Immature natural killer cell (primary cell): Measurements from ENCODE around the gene CACNA2D3. TPM values are rescaled to one million over a fixed set of nuclear protein-coding genes. Genes with fewer than 3 reads are reported as not detected.

Experiments
- DNase-seq, 3 donors: peaks; one replicate each; pipeline ENCODE4 v3.0.0; 2022; ENCODE audit warnings: mixed read lengths in 1 of 3
- H3K27ac Mint-ChIP-seq, 6 donors: one replicate each; pipeline ENCODE4 v1.8.0; 2020; ENCODE audit warnings: mixed read lengths in 6 of 6, mild to moderate bottlenecking in 5 of 6, inconsistent platforms in 4 of 6, moderate library complexity in 3 of 6
- H3K27me3 Mint-ChIP-seq, 3 donors: one replicate each; pipeline ENCODE4 v1.8.0; 2020 to 2021; ENCODE audit warnings: low read depth in 3 of 3, mild to moderate bottlenecking in 3 of 3, mixed read lengths in 3 of 3, moderate library complexity in 3 of 3, inconsistent platforms in 1 of 3
- H3K36me3 Mint-ChIP-seq, 3 donors: one replicate each; pipeline ENCODE4 v1.8.0; 2020; ENCODE audit warnings: mixed read lengths in 3 of 3, inconsistent platforms in 2 of 3, mild to moderate bottlenecking in 2 of 3
- H3K4me1 Mint-ChIP-seq, 2 donors: one replicate each; pipeline ENCODE4 v1.8.0; 2020; ENCODE audit warnings: inconsistent platforms in 2 of 2, mild to moderate bottlenecking in 2 of 2, mixed read lengths in 2 of 2, moderate library complexity in 1 of 2
- H3K4me3 Mint-ChIP-seq, 5 donors: one replicate each; pipeline ENCODE4 v1.8.0; 2020; ENCODE audit warnings: mild to moderate bottlenecking in 5 of 5, mixed read lengths in 5 of 5, inconsistent platforms in 3 of 5, moderate library complexity in 3 of 5
- H3K9me3 Mint-ChIP-seq, 6 donors: one replicate each; pipeline ENCODE4 v1.8.0; 2020; ENCODE audit warnings: mild to moderate bottlenecking in 6 of 6, mixed read lengths in 6 of 6, inconsistent platforms in 4 of 6, moderate library complexity in 3 of 6
- polyA plus RNA-seq, 3 donors: library from polyadenylated mRNA; unstranded; fragments of 300-500 nt; fragmentation: Illumina TruSeq; gene quantifications; one replicate each; pipeline ENCODE4 v1.2.3, GENCODE V29; 2021

The CACNA2D3 gene
- polyA plus RNA-seq, 3 donors from 2014 or later, result 0.39 to 4.6 (median 0.77) TPM

GRCh38 chr3:54137311-54137710 lies 15.0 kb downstream of the CACNA2D3 start:
- Mint-ChIP-seq H3K36me3 (no peaks in the 10 kb centered on the region), H3K4me3 (no peak overlapping the region), H3K9me3 (no peaks in the 10 kb centered on the region), H3K27me3 (peaks cover 0 to 3% (median 2%) of the 10 kb centered on the region in 3 donors), H3K4me1 (no peaks in the 10 kb centered on the region), H3K27ac (no peak overlapping the region)
- DNase-seq, result no peak

- H3K27ac Mint-ChIP-seq, result no peak overlapping the region
- H3K27me3 Mint-ChIP-seq, result peaks cover 0 to 3% (median 2%) of the 10 kb centered on the region in 3 donors
- H3K4me3 Mint-ChIP-seq, result no peak overlapping the region
- no peaks in the 10 kb centered on the region for H3K36me3 Mint-ChIP-seq
- H3K4me1 Mint-ChIP-seq, result no peaks in the 10 kb centered on the region
- no peaks in the 10 kb centered on the region for H3K9me3 Mint-ChIP-seq
- no peak for DNase-seq
These were observed 16.7 kb downstream of the CACNA2D3 start for GRCh38 chr3:54138937-54139547.

- DNase-seq, result no peak
- no peaks in the 10 kb centered on the region for H3K36me3 Mint-ChIP-seq
- no peak overlapping the region for H3K27ac Mint-ChIP-seq
- no peaks in the 10 kb centered on the region for H3K4me1 Mint-ChIP-seq
- H3K27me3 Mint-ChIP-seq, result peaks cover 0 to 3% (median 2%) of the 10 kb centered on the region in 3 donors
- H3K4me3 Mint-ChIP-seq, result no peak overlapping the region
- no peaks in the 10 kb centered on the region for H3K9me3 Mint-ChIP-seq
These were observed 17.3 kb downstream of the CACNA2D3 start for GRCh38 chr3:54139630-54140029.

- H3K27me3 Mint-ChIP-seq, result peaks cover 2 to 4% (median 3%) of the 10 kb centered on the region in 3 donors
These were observed 21.9 kb downstream of the CACNA2D3 start for GRCh38 chr3:54144284-54144683.

GRCh38 chr3:54146506-54147239 lies 24.3 kb downstream of the CACNA2D3 start:
- no peaks in the 10 kb centered on the region for H3K4me1 Mint-ChIP-seq
- no peak for DNase-seq
- no peaks in the 10 kb centered on the region for H3K9me3 Mint-ChIP-seq
- H3K27ac Mint-ChIP-seq, result no peak overlapping the region
- H3K4me3 Mint-ChIP-seq, result no peak overlapping the region
- peaks cover 0 to 3% (median 2%) of the 10 kb centered on the region in 3 donors for H3K27me3 Mint-ChIP-seq
- H3K36me3 Mint-ChIP-seq, result no peaks in the 10 kb centered on the region

More at GRCh38 chr3:54144284-54144683, 21.9 kb downstream of the CACNA2D3 start:
- Mint-ChIP-seq H3K4me1 (no peaks in the 10 kb centered on the region), H3K4me3 (no peak overlapping the region), H3K27ac (no peak overlapping the region), H3K9me3 (no peaks in the 10 kb centered on the region), H3K36me3 (no peaks in the 10 kb centered on the region)
- no peak for DNase-seq

GRCh38 chr3:54150864-54151467 lies 28.6 kb downstream of the CACNA2D3 start:
- no peak for DNase-seq
- no peaks in the 10 kb centered on the region for H3K9me3 Mint-ChIP-seq
- H3K36me3 Mint-ChIP-seq, result no peaks in the 10 kb centered on the region
- H3K27ac Mint-ChIP-seq, result no peak overlapping the region
- no peak overlapping the region for H3K4me3 Mint-ChIP-seq
- no peaks in the 10 kb centered on the region for H3K4me1 Mint-ChIP-seq
- H3K27me3 Mint-ChIP-seq, result peaks cover 2 to 3% (median 2%) of the 10 kb centered on the region in 3 donors

GRCh38 chr3:54153477-54153876 lies 31.1 kb downstream of the CACNA2D3 start:
- H3K9me3 Mint-ChIP-seq, result no peaks in the 10 kb centered on the region
- no peak overlapping the region for H3K27ac Mint-ChIP-seq
- DNase-seq, result no peak
- no peaks in the 10 kb centered on the region for H3K4me1 Mint-ChIP-seq
- no peak overlapping the region for H3K4me3 Mint-ChIP-seq
- H3K27me3 Mint-ChIP-seq, result peaks cover under 1 to 2% (median 2%) of the 10 kb centered on the region in 3 donors
- H3K36me3 Mint-ChIP-seq, result no peaks in the 10 kb centered on the region

GRCh38 chr3:54157860-54158259 lies 35.5 kb downstream of the CACNA2D3 start:
- H3K36me3 Mint-ChIP-seq, result no peaks in the 10 kb centered on the region

GRCh38 chr3:54159917-54160316 lies 37.6 kb downstream of the CACNA2D3 start:
- Mint-ChIP-seq H3K4me1 (no peaks in the 10 kb centered on the region), H3K36me3 (no peaks in the 10 kb centered on the region), H3K9me3 (peaks cover 0 to 1% (median 0%) of the 10 kb centered on the region in 6 donors), H3K27me3 (peaks cover 3 to 5% (median 5%) of the 10 kb centered on the region in 3 donors), H3K27ac (no peak overlapping the region), H3K4me3 (no peak overlapping the region)
- no peak for DNase-seq

More at GRCh38 chr3:54157860-54158259, 35.5 kb downstream of the CACNA2D3 start:
- H3K27me3 Mint-ChIP-seq, result peaks cover 0 to 5% (median 5%) of the 10 kb centered on the region in 3 donors
- no peak overlapping the region for H3K27ac Mint-ChIP-seq
- H3K4me1 Mint-ChIP-seq, result no peaks in the 10 kb centered on the region
- DNase-seq, result no peak
- no peaks in the 10 kb centered on the region for H3K9me3 Mint-ChIP-seq
- no peak overlapping the region for H3K4me3 Mint-ChIP-seq

GRCh38 chr3:54163441-54163840 lies 41.1 kb downstream of the CACNA2D3 start:
- DNase-seq, result no peak
- H3K27ac Mint-ChIP-seq, result no peak overlapping the region
- H3K4me3 Mint-ChIP-seq, result no peak overlapping the region
- peaks cover 0 to 4% (median 0%) of the 10 kb centered on the region in 6 donors for H3K9me3 Mint-ChIP-seq
- no peaks in the 10 kb centered on the region for H3K4me1 Mint-ChIP-seq
- peaks cover 3 to 5% (median 5%) of the 10 kb centered on the region in 3 donors for H3K27me3 Mint-ChIP-seq
- no peaks in the 10 kb centered on the region for H3K36me3 Mint-ChIP-seq

GRCh38 chr3:54164192-54164975 lies 42.0 kb downstream of the CACNA2D3 start:
- H3K4me3 Mint-ChIP-seq, result no peak overlapping the region
- H3K27me3 Mint-ChIP-seq, result peaks cover 0 to 5% (median 3%) of the 10 kb centered on the region in 3 donors
- DNase-seq, result no peak
- H3K36me3 Mint-ChIP-seq, result no peaks in the 10 kb centered on the region
- H3K9me3 Mint-ChIP-seq, result peaks cover 0 to 4% (median 0%) of the 10 kb centered on the region in 6 donors
- no peaks in the 10 kb centered on the region for H3K4me1 Mint-ChIP-seq
- H3K27ac Mint-ChIP-seq, result no peak overlapping the region

- Mint-ChIP-seq H3K4me1 (no peaks in the 10 kb centered on the region), H3K9me3 (peaks cover 0 to 4% (median 0%) of the 10 kb centered on the region in 6 donors), H3K27me3 (peaks cover 2 to 7% (median 5%) of the 10 kb centered on the region in 3 donors), H3K27ac (no peak overlapping the region), H3K4me3 (no peak overlapping the region), H3K36me3 (no peaks in the 10 kb centered on the region)
- DNase-seq, result no peak
These were observed 43.5 kb downstream of the CACNA2D3 start for GRCh38 chr3:54165865-54166264.

GRCh38 chr3:54167999-54168398 lies 45.6 kb downstream of the CACNA2D3 start:
- Mint-ChIP-seq H3K9me3 (peaks cover 0 to 4% (median 0%) of the 10 kb centered on the region in 6 donors), H3K27me3 (peaks cover 2 to 5% (median 2%) of the 10 kb centered on the region in 3 donors), H3K36me3 (no peaks in the 10 kb centered on the region), H3K4me1 (no peaks in the 10 kb centered on the region), H3K27ac (no peak overlapping the region), H3K4me3 (no peak overlapping the region)
- no peak for DNase-seq
